SIG-M5 treated with dmso at 0.1 percent for 504 hours (cell line): ENCODE measurements around the gene APP.

ENCODE experiments used
- DNase-seq: peaks from one replicate; lab custom pipeline; 2025; ENCODE audit not compliant: unreplicated experiment; lab: John Stamatoyannopoulos, UW

The APP gene

DNA sequence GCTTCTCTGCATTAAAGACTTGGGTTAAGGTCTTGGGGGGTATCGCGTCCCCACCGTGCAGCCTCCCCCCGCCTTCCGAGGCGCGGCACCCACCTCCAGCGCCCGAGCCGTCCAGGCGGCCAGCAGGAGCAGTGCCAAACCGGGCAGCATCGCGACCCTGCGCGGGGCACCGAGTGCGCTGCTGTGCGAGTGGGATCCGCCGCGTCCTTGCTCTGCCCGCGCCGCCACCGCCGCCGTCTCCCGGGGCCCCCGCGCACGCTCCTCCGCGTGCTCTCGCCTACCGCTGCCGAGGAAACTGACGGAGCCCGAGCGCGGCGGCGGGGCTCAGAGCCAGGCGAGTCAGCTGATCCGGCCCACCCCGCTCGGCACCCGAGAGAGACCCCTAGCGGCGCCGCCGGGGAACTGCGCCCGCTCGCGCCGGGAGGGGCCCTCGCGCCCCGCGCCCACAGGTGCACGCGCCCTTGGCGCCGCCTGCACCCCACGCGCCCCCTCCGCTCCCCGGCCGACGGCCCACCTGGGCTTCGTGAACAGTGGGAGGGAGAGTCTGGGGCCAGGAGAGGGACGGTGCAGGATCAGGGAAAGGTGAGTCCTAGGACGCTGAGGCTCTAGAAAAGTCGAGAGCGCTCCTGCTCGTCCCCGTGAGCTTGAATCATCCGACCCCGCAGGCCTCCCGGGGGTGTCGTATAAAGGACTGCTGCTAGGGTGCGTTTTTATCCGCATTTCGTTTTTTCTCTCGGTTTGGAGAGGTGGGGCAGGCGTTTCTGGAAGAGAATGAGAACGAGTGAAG, at the start of gene APP:
Gene APP, minus strand, starts transcription at position 300 of the 787 bp plus-strand sequence. Its CDS starts 150 bp downstream, at position 150.
- peak; percentile 59 for DNase-seq

DNA sequence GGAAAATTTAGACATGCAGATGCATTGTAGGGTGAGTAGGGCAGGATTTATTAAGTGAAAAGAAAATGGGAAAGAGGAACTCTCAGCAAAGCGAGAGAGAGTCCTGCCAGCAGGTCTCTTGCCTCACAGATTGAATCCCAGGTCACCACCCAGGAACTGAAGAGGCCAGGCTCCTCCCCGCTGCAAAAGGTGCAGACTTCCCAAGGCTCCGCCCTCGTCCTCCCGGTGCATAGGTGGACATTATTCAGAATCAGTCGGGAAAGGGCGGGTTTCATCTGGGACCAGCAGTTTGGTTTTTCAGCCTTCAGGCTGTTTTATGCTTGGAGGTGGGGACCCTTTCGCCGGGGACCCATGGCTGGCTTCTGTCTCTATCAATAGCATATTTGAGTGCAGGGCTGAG, 41.6 kb upstream of the APP start:
- no peak for DNase-seq

DNA sequence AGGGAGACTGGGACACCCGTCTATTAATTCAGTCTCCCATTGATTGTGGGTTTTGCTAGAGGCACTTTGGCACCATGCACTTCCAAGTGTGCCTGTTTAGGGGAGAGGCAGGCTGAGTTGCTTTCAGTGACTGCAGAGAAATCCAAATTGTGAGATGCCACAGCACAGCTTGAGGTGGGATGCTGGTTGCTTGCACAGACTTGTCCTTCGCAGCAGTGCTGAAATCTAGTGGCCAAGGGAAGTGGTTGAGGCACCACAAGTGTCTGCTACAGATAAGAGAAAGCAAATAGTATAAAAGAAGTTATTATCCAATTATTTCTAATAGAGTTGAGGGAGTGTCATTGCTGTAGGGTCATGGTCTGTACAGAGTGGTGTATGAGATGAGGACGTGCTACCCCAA, 40.0 kb upstream of the APP start:
- DNase-seq: no peak

DNA sequence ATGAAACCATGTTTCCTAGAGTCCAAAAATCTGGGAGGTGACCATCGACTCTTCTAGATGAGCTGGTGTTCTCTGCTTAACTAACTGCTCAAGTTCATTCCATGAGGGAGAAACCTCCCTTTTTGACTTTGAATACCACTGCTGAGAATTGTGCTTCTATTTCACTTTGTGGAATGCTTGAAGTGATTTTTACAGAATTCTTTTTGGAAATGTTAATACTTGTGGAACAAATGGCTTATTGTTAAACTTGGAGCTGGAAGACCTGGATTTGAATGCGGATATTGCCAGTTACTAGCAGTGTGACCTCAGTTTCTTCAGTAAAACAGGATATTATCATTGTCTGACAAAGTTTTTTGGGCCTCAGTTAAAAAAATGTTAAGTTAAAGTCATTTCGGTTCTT, 36.5 kb upstream of the APP start:
- no peak for DNase-seq

DNA sequence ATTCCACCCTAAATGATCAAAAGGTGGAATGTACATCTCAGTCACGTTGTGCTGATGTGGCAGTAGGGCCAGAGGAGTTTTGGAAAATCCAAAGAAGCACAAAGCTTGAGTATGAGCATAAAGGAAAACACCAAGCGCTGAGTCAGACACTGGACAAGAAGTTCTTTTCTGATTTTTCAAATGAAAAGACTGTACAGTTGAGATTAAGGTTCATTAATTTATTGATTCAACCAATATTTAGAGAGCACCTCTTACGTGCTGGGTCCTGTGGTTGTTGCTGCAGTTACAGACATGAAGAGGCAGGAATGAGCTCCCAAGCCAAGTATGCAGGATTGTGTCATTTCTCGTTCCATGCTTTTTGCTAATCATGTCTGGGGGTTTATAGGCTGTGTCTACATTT, 28.9 kb upstream of the APP start:
- no peak for DNase-seq

DNA sequence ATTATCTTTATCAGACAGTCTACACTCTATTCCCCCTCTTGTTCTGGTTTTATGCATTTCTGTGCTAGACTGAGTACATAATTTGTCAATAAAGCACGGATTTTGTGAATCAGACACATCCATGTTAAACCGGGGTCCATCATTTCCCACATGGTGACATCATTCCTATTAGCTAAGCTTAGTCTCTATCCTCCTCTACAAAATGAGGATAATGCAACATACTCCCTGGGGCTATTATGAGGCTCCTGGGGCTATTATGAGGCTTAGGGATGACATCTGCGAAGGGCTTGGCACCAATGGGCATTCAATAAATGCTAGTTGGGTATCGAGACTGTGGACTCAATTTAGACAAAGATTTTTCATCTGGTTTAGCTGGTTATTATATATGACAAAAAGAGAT, 25.1 kb upstream of the APP start:
- no peak for DNase-seq

DNA sequence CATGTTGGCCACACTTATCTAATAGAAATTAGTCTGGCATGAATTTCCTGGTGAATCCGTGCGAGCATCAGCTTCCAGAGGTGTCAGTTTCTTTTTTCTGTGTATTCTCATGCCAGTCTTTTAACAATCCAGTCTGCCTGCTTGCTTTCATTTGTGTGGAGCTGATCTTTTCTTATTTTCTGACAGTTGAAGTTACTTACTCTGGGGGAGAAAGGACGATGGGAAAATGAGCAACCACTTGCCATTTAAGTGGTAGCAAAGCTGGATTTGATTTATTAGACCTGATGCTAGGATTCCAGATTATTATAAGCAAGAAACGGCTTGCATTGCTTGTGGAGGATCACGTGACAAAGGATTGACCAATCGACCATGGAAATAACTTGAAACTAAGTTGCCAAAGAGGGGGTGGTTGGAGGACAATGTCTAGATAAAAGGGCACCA, 24.3 kb upstream of the APP start:
- DNase-seq: no peak

DNA sequence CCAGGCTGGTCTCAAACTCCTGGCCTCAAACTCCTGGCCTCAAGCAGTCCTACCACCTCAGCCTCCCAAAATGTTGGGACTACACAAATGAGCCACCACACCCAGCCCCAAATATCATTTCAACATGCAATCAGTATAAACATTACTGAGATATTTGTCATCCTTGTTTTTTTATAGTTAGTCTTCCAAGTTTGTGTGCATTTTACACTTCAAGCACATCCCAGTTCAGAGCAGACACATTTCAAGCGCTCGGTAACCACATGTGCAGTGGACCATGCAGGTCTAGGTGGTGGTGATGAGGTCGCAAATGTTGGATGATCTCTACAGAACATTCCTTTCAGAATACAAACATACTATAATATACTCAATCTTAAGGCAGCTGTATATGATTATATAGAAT, 23.8 kb upstream of the APP start:
- no peak for DNase-seq

DNA sequence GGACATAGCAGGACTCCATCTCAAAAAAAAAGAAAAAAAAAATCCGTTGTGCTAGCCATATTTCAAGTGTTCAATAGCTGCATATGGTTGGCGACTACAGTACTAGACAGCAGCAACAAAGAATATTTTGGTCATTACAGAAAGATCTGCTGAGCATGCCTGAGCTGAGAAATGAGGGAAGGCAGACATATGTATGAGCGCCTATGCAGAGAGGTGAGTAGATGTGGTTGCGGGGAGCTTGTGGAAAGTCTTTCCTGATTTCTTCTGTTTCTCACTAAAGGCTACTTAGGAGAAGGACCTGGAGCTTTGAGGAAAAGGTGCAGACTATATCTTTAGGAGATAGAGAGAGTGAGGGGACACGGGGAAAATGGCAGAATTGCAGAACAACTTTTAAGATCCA, 21.0 kb upstream of the APP start:
- DNase-seq: no peak

DNA sequence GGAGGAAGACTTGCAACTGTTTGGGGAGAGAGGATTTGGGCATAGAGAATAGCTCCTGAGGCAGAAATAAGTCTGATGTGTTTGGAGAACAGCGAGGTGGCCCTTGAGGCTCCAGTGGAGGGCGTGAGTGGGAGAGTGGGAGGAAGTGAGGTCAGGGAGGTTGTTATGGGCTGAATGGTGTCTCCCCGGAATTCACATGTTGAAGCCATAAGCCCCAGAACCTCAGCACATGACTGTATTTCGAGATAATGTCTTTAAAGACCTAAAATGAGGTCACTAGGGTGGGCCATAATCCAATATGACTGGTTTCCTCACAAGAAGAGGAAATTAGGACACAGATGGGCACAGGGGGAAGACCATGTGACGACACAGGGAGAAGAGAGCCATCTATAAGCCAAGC, 17.9 kb upstream of the APP start:
- no peak for DNase-seq

DNA sequence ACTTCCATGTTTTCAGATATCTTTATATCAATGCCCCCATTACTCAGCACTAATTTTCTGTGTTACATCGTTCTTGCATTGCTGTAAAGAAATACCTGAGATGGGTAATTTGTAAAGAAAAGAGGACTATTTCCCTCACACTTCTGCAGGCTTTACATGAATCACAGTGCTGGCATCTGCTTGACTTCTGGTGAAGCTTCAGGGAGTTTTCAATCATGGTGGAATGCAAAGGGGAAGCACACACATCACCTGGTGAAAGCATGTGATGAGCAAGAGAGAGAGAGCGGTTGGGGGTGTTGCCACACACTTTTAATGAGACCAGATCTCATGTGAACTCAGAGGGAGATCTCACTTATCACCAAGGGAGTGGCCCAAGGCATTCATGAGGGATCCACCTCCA, 14.9 kb upstream of the APP start:
- DNase-seq: no peak

DNA sequence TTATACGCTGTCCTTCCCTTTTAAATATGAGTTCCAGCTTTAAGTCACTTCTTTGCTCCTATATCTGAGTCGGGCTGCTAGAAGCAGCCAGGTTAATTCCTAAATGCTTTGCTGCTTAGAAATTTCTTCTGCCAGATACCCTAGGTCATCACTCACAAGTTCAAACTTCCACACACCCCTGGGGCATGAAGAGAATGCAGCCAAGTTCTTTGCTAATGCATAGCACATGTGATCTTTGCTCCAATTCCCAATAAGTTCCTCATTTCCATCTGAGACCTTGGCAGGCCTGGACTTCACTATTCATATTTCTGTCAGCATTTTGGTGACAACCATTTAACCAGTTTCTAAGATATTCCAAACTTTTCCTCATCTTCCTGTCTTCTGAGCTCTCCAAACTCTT, 14.5 kb upstream of the APP start:
- DNase-seq: no peak

DNA sequence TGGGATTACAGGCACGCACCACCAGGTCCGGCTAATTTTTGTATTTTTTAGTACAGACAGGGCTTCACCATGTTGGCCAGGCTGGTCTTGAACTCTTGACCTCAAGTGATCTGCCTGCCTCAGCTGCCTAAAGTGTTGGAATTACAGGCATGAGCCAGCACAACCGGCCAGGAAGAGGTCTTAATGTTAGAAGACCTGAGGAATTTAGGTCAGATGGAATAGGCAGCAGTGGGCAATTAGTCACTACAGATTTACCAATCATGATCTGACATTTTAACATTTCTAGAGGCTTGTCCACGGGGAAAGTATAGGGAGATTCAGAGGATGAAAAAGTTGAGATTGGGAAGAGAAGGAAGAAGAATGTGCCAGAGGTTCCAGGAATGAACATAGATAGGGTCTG, 8.9 kb upstream of the APP start:
- DNase-seq: no peak

DNA sequence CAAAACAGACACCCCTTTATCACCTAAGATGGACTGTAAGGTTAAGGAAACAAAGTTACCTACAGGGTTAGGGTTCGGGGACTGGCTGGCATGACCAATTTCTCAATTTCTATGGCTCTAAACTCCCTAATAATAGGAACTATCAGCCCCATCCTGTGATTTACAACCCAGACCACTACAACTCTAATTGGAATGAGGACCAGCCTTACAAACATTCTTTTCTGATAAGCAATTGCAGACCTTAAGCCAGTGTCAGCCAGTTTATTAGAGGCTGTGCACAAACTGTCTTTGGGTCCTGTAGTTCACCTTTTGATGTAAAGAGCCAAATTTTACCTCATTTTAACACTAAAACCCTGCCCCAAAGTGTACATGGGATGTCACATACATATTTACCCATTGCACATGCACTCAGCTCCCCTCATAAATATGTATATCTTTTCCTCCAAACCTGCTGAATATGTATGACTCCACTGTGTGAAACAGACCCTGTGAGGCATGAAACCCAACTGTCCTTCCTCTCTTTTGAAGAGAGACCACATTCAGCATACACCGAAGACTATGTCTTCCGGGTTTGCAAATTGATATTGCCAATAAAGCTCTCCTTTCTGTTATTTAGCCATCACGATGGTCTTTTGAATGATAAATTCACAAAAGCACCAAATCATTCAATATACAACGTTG, 7.3 kb upstream of the APP start:
- no peak for DNase-seq

DNA sequence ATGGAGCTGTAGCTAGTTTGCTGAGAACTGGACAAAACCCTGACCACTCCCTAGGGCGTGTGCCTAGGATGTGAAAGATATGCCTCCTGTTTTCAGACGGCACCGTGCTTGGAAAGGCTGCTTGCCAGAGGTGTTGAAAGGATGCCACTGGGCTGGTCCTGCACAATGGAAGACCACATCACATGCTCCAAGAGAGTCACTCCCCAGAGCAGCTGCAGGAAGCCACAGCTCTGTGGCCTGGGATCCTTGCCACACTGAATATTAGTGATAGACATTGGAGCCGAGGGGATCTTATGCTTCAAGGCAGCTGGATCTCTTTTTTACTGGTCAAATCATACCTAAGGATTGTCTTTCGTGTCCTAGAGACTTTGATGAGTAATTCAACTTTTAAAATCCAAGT, 6.6 kb upstream of the APP start:
- no peak for DNase-seq

DNA sequence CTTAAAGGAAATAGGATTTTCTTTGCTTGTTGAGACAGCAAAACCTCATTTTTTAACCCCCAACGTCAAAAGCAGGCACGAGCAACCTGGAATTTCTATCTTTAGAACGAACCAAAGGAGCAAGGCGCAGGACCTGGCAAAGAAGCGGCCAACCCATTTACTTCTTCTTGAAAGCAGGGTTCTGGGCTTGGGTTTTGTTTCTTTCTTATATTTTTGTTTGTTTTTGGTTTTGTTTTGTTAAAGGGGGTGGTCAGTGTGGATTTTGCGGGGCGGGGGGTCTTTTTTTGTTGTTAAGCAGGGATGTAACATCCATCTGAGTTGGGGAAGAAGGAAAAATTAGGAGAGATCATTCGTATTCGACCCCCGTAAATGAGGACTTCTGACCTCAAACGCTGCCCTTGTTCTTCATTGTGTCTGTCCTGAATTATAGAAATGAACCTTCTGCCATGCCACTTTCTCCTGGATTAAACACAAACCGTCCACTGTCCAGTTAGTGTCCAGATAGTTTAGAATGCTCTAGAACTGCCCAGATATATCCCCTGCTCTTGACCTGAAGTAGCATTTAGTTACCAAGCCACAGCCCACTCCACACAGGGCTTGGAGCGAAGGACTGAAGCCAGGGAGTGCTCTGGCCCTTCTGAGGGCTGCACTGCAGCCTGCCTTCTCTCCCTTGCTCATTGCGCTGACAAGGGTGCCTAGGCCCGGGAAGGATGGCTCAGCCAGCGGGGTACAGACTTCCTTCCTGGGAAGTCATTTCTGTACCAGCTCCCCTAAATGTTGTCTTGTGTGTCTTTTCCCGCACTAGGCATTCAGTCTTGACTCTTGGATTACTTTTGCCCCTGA, 909 bp upstream of the APP start:
- DNase-seq: no peak

DNA sequence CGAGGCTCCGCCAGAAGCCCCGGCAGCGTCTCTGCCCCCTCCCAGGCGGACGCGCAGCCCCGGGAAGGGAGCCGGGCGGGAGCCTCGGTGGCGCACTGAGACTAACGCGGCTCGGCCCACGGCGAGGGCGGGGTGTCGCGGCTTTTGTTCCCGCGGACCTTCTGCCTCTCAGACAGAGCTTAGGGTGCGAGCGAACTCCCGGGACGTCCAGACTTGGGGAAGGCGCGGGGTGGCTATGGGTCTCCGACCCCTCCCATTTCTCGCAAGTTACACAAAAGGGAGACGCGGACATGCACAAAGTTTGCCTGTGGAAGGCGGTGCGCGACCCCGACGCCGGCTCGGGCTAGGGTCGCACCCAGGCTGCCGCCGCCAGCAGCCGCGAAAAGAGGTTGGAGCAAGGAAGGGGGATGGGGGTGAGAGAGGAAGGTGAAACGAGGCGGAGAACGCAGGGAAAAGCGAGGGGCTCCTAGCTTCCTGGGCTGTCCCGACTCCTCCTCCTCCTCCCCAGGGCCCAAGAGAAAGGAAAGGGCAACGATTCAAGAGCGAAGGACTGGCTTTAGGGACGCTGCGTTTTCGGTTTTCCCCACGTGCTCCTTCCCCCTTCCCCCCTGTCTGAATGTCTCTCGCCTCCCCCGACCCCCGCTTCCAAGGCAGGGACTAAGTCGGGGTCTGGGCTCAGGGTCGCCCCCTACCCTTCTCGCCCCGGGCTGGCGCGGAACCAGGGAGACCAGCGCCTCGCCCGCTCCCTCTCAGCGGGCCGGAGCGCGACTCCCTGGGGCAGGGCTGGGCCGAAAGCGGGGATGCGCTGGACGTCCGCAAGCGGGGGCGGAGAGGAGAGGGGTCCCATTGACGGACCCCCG, 729 bp downstream of the APP start:
- peak; percentile 70 for DNase-seq

DNA sequence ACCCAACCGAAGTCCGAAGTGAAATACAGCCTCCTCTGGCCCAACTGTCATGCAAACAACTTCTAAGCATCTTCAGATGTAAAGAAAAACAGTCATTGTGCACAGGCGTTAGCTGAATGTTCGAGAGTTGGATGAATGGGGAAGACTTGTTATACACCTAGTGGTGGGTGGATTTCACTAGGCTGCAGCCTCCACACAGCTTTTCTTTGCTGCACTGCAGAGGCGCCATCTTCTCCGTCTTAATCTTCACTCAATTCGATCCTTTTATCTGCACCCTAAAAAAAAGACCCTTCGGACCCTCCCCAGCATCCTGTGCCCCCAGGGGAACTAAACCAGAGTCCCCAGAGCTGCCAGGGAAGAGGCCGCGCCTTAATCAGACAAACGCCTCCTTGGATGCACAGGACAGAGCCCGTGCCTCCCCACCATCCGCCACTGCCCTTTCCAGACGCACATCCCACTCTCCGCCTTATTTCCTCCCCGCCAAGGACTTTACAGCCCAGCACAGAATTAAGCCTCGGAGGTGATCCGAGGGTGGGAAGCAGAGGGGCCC, 1.4 kb downstream of the APP start:
- DNase-seq: peak; percentile 90

DNA sequence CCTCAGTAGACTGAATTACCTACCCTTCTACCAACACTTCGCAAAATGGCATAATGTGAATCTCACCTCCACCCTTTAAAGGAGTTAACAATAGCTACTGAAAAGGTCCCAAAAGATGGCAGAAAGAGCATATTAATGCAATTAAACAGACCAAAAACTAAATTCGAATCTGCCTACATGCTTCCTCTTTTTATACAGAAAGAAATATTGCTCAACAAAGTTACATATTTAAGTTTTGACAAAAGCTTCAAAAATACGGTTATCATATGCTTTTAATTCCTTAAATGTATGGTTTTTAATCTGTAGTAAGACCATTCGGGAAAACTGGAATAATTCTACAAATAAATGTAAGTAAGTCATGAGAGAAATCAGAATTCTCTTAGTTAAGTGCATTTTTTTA, 2.2 kb downstream of the APP start:
- peak; percentile 58 for DNase-seq

DNA sequence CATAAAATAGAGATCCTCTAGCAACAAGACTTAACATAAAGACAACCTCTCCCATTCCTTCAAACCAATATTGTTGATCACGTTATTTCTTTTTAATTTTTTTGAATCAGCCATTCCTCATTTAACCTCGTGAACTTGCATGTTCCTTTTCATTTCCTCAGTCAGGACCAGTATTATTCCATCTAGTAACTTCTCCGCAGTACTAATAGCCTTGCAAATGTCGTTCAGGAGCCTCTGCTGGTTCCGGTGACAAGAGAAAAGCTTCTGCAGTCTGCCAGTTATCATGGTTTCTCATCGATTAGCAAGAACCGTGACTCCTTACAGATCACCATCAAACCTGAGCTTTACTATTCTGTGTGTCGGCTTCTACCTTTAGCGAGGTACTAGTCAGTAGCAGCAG, 3.0 kb downstream of the APP start:
- no peak for DNase-seq

DNA sequence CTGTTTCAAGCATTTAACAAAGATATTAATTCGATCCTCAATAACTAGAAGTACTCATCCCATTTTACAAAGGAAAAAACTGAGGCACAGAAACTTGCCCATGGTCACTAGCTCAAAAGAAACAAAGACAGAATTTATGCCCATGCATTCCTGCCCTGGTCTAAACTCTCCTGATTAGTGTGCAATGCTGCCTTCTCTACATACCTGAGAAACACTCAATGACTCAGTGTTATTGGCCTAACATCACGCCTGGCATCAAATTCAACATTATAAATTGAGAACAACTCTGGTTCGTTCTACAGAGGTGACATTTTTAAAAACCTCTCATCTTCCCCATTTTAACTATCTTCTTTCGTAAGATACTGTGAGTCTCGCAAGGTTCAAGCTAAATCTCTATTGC, 5.2 kb downstream of the APP start:
- DNase-seq: peak; percentile 32
